ENCODE data around the gene PFDN2.

DNA sequence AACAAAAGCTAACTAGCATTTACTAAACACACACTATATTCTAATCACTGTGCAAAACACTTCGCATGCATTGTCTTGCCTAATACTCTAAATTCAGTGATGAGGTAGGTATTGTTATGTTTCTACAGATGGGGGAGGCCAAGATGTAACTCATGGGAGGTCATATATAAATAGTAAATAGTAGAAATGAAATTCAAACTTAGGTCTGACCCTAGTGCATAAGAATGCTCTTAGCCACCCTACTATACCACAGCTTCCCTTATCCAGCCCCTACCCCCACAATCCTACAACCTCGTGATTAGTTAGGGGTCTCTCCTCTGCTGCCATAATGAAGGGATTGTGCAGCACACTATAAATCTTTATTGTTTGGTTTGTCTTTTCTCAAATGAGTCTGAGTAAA, 3.3 kb downstream of the PFDN2 start:
- TF ChIP-seq CEBPB (IDR thresholded peaks at IDR 0.05; ENCODE audit: borderline replicate concordance in 1 of 2, low read depth in 2 of 2, low read length in 2 of 2), result no peak
- TF ChIP-seq NFIC (IDR thresholded peaks at IDR 0.05; ENCODE audit: low read depth, low read length), result no peak
- TF ChIP-seq TAF1 (IDR thresholded peaks at IDR 0.05; ENCODE audit: borderline replicate concordance, low read depth, low read length), result no peak
- TF ChIP-seq, protein P1, sequence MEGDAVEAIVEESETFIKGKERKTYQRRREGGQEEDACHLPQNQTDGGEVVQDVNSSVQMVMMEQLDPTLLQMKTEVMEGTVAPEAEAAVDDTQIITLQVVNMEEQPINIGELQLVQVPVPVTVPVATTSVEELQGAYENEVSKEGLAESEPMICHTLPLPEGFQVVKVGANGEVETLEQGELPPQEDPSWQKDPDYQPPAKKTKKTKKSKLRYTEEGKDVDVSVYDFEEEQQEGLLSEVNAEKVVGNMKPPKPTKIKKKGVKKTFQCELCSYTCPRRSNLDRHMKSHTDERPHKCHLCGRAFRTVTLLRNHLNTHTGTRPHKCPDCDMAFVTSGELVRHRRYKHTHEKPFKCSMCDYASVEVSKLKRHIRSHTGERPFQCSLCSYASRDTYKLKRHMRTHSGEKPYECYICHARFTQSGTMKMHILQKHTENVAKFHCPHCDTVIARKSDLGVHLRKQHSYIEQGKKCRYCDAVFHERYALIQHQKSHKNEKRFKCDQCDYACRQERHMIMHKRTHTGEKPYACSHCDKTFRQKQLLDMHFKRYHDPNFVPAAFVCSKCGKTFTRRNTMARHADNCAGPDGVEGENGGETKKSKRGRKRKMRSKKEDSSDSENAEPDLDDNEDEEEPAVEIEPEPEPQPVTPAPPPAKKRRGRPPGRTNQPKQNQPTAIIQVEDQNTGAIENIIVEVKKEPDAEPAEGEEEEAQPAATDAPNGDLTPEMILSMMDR (IDR thresholded peaks at IDR 0.05 in 2 of 3, conservative IDR thresholded peaks at IDR 0.05 in 1 of 3; ENCODE audit: control insufficient read depth in 2 of 3, extremely low read depth in 1 of 3, insufficient read depth in 1 of 3, low read depth in 3 of 3, low read length in 3 of 3), result no peak
- no peak for TF ChIP-seq BRCA1 (IDR thresholded peaks at IDR 0.05; ENCODE audit: low read depth, low read length)
- TF ChIP-seq ZNF274 (IDR thresholded peaks at IDR 0.05; ENCODE audit: insufficient read depth, insufficient read length), result no peak
- TF ChIP-seq CHD2 (IDR thresholded peaks at IDR 0.05; ENCODE audit: borderline replicate concordance, low read depth, low read length), result no peak
- TF ChIP-seq KDM1A (IDR thresholded peaks at IDR 0.05; ENCODE audit: borderline replicate concordance), result no peak
- TF ChIP-seq, protein P2, sequence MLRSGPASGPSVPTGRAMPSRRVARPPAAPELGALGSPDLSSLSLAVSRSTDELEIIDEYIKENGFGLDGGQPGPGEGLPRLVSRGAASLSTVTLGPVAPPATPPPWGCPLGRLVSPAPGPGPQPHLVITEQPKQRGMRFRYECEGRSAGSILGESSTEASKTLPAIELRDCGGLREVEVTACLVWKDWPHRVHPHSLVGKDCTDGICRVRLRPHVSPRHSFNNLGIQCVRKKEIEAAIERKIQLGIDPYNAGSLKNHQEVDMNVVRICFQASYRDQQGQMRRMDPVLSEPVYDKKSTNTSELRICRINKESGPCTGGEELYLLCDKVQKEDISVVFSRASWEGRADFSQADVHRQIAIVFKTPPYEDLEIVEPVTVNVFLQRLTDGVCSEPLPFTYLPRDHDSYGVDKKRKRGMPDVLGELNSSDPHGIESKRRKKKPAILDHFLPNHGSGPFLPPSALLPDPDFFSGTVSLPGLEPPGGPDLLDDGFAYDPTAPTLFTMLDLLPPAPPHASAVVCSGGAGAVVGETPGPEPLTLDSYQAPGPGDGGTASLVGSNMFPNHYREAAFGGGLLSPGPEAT (IDR thresholded peaks at IDR 0.05; ENCODE audit: low read depth), result no peak
